SK-N-MC (cell line): ENCODE measurements around the gene NTSR1.

Experiments used
- EZH2 ChIP-seq: fragments of 200-600 bp; sonication (generic); IDR thresholded peaks from one replicate; pipeline ENCODE4 v1.6.1; 2017; ENCODE audit warnings: antibody characterized with exemption
- POLR2AphosphoS5 ChIP-seq: IDR thresholded peaks from 2 replicates; pipeline ENCODE4 v1.6.1; 2012; ENCODE audit warnings: mild to moderate bottlenecking, low read depth, low read length, borderline replicate concordance

- TF ChIP-seq POLR2AphosphoS5 (no peak), EZH2 (no peak)
Observed at GRCh38 chr20:62698231-62698630, 10.4 kb upstream of the NTSR1 start.
